H9 (cell line): ENCODE data around the gene NKAIN2. TPM values are rescaled to one million over a fixed set of nuclear protein-coding genes. Genes with fewer than 3 reads are reported as not detected.

Source experiments
- DNase-seq: peaks from one replicate; pipeline ENCODE4 v3.0.0-alpha.2; 2017
- H2AFZ ChIP-seq: one replicate; pipeline ENCODE4 v1.6.1; 2013; ENCODE audit warnings: mild to moderate bottlenecking, low read length, control low read depth, moderate library complexity
- H2AK5ac ChIP-seq: 2 replicates; pipeline ENCODE4 v1.6.1; 2013; ENCODE audit warnings: low read length, control low read depth, mixed read lengths; ENCODE audit not compliant: insufficient read length
- H2BK120ac ChIP-seq: one replicate; pipeline ENCODE4 v1.6.1; 2013; ENCODE audit warnings: low read depth, mild to moderate bottlenecking, low read length, control low read depth, inconsistent platforms; ENCODE audit not compliant: poor library complexity, severe bottlenecking
- H2BK12ac ChIP-seq: 2 replicates; pipeline ENCODE4 v1.6.1; 2013; ENCODE audit warnings: low read length, control low read depth, mixed read lengths, low read depth; ENCODE audit not compliant: insufficient read length
- H2BK15ac ChIP-seq: 2 replicates; pipeline ENCODE4 v1.6.1; 2013; ENCODE audit warnings: low read depth, low read length, control low read depth
- H2BK20ac ChIP-seq: one replicate; pipeline ENCODE4 v1.6.1; 2013; ENCODE audit warnings: low read depth, mild to moderate bottlenecking, low read length, control low read depth, inconsistent platforms; ENCODE audit not compliant: poor library complexity, severe bottlenecking
- H2BK5ac ChIP-seq: 2 replicates; pipeline ENCODE4 v1.6.1; 2013; ENCODE audit warnings: low read length, control low read depth, mixed read lengths; ENCODE audit not compliant: insufficient read length
- H3K14ac ChIP-seq: 2 replicates; pipeline ENCODE4 v1.6.1; 2013; ENCODE audit warnings: low read length, control low read depth; ENCODE audit not compliant: insufficient read depth
- H3K18ac ChIP-seq: 2 replicates; pipeline ENCODE4 v1.6.1; 2013; ENCODE audit warnings: low read depth, mild to moderate bottlenecking, mixed read lengths, low read length, control low read depth; ENCODE audit not compliant: insufficient read length
- H3K23ac ChIP-seq: 2 replicates; pipeline ENCODE4 v1.6.1; 2013; ENCODE audit warnings: low read length, control low read depth, mixed read lengths, low read depth; ENCODE audit not compliant: insufficient read length
- H3K23me2 ChIP-seq: 2 replicates; pipeline ENCODE4 v1.6.1; 2013; ENCODE audit warnings: low read depth, mild to moderate bottlenecking, mixed read lengths, low read length, control low read depth; ENCODE audit not compliant: insufficient read length, poor library complexity, severe bottlenecking
- H3K27ac ChIP-seq: 2 replicates; pipeline ENCODE4 v1.5.1; 2013; ENCODE audit warnings: low read length, control low read depth, mixed read lengths, low read depth; ENCODE audit not compliant: insufficient read length
- H3K27me3 ChIP-seq: 2 replicates; pipeline ENCODE4 v1.6.1; 2013; ENCODE audit warnings: low read length, control low read depth, inconsistent platforms; ENCODE audit not compliant: insufficient read depth
- H3K4ac ChIP-seq: 2 replicates; pipeline ENCODE4 v1.6.1; 2013; ENCODE audit warnings: low read depth, mild to moderate bottlenecking, control low read depth, inconsistent platforms, low read length, moderate library complexity
- H3K4me1 ChIP-seq: 2 replicates; pipeline ENCODE4 v1.6.1; 2013; ENCODE audit warnings: low read length, control low read depth, inconsistent platforms; ENCODE audit not compliant: insufficient read depth
- H3K4me2 ChIP-seq: 2 replicates; pipeline ENCODE4 v1.6.1; 2013; ENCODE audit warnings: low read length, control low read depth, mixed read lengths; ENCODE audit not compliant: insufficient read length, insufficient read depth
- H3K56ac ChIP-seq: 2 replicates; pipeline ENCODE4 v1.6.1; 2013; ENCODE audit warnings: low read depth, mild to moderate bottlenecking, mixed read lengths, low read length, control low read depth; ENCODE audit not compliant: insufficient read length
- H3K79me1 ChIP-seq: 2 replicates; pipeline ENCODE4 v1.6.1; 2013; ENCODE audit warnings: low read depth, mild to moderate bottlenecking, moderate library complexity, low read length, control low read depth, inconsistent platforms; ENCODE audit not compliant: insufficient read depth, poor library complexity, severe bottlenecking
- H3K79me2 ChIP-seq: 2 replicates; pipeline ENCODE4 v1.6.1; 2013; ENCODE audit warnings: low read length, control low read depth, inconsistent platforms; ENCODE audit not compliant: insufficient read depth
- H3K9ac ChIP-seq: 2 replicates; pipeline ENCODE4 v1.6.1; 2013; ENCODE audit warnings: low read length, control low read depth, mixed read lengths; ENCODE audit not compliant: insufficient read length; ENCODE audit errors: extremely low read depth
- H3K9me3 ChIP-seq: one replicate; pipeline ENCODE4 v1.6.1; 2013; ENCODE audit warnings: low read depth, low read length, inconsistent platforms; ENCODE audit not compliant: control insufficient read depth
- H3T11ph ChIP-seq: one replicate; pipeline ENCODE4 v1.6.1; 2013; ENCODE audit warnings: mild to moderate bottlenecking, low read length, control low read depth, inconsistent platforms
- H4K20me1 ChIP-seq: one replicate; pipeline ENCODE4 v1.6.1; 2013; ENCODE audit not compliant: control insufficient read depth, insufficient read length, insufficient read depth
- H4K5ac ChIP-seq: 2 replicates; pipeline ENCODE4 v1.6.1; 2013; ENCODE audit warnings: low read depth, mild to moderate bottlenecking, mixed read lengths, low read length, control low read depth; ENCODE audit not compliant: insufficient read length
- H4K8ac ChIP-seq: replicated peaks from 2 replicates; pipeline ENCODE4 v1.6.1; 2013; ENCODE audit warnings: low read length, control low read depth, mixed read lengths, low read depth; ENCODE audit not compliant: insufficient read length
- H4K91ac ChIP-seq: 2 replicates; pipeline ENCODE4 v1.6.1; 2013; ENCODE audit warnings: low read depth, mild to moderate bottlenecking, moderate library complexity, mixed read lengths, low read length, control low read depth; ENCODE audit not compliant: insufficient read length
- H3K27ac Mint-ChIP-seq, 3 experiments: 2 replicates in 2 of 3; 3 replicates in 1 of 3; pipeline ENCODE4 v1.8.0; 2020 to 2021; ENCODE audit warnings: mixed read lengths in 3 of 3, mild to moderate bottlenecking in 1 of 3, moderate library complexity in 1 of 3
- H3K27me3 Mint-ChIP-seq: 2 replicates; pipeline ENCODE4 v1.8.0; 2021; ENCODE audit warnings: low read depth, mild to moderate bottlenecking, moderate library complexity, mixed read lengths
- H3K36me3 Mint-ChIP-seq, 3 experiments: 2 replicates in 2 of 3; 3 replicates in 1 of 3; pipeline ENCODE4 v1.8.0; 2020 to 2021; ENCODE audit warnings: low read depth in 3 of 3, mixed read lengths in 3 of 3; ENCODE audit not compliant: insufficient read depth in 1 of 3
- H3K4me1 Mint-ChIP-seq, 2 experiments: 2 replicates each; pipeline ENCODE4 v1.8.0; 2020; ENCODE audit warnings: mixed read lengths in 2 of 2
- H3K4me3 Mint-ChIP-seq, 2 experiments: 2 replicates in 1 of 2; 3 replicates in 1 of 2; pipeline ENCODE4 v1.8.0; 2020 to 2021; ENCODE audit warnings: mild to moderate bottlenecking in 2 of 2, mixed read lengths in 2 of 2, moderate library complexity in 1 of 2
- H3K9me3 Mint-ChIP-seq, 2 experiments: 2 replicates in 1 of 2; 3 replicates in 1 of 2; pipeline ENCODE4 v1.8.0; 2020; ENCODE audit warnings: mild to moderate bottlenecking in 2 of 2, mixed read lengths in 2 of 2, moderate library complexity in 1 of 2
- WGBS: extraction: QIAGEN DNeasy Blood & Tissue Kit; methylation state at CpG from one replicate; pipeline ENCODE4 v1.1.7; 2013; ENCODE audit warnings: missing lambda C conversion rate, low lambda C conversion rate, mixed read lengths; ENCODE audit not compliant: insufficient read length; ENCODE audit errors: extremely low coverage; 5-methylcytosine and 5-hydroxymethylcytosine counted together
- total RNA-seq: library from RNA; stranded (reverse); gene quantifications from 2 replicates; pipeline ENCODE4 v1.2.1, GENCODE V29; 2021
- TF ChIP-seq, protein P1 (sequence below): fragments of 200-600 bp; sonication (generic); conservative IDR thresholded peaks from 3 replicates; pipeline ENCODE4 v1.8.0; 2021; ENCODE audit warnings: antibody characterized with exemption, mild to moderate bottlenecking

The NKAIN2 gene
- total RNA-seq, 1 experiment from 2014 or later = 0.17 TPM

DNA sequence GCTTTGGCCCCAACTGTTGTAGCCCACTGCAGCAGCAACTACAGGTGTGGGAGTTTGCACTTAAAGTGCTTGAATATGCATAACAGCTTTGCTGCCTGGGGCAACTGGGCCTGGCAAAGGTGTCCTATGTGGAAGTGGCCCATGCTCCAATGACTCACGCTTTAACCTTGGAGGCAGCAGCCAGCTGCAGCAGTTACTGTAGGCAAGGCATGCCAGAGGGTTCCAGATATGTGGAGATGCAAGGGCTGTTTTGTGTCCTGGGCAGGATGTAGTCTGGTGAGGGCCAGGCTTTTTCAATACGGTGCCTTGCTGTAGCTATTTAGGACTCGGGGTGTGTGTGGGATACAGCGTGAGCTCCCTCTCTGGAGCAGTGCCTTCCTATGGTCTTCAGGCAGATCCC is 150.3 kb downstream of the NKAIN2 start:
- peak; percentile 40 for DNase-seq
- H2BK20ac ChIP-seq = no peak overlapping the region
- no peak overlapping the region for H2AFZ ChIP-seq
- H3K23ac ChIP-seq = no peak overlapping the region
- no CpG with 5 or more reads among the region's 4 CpGs for WGBS
- no peak overlapping the region for H3K14ac ChIP-seq
- no peak overlapping the region for H2BK12ac ChIP-seq
- H3K4ac ChIP-seq = no peak overlapping the region
- H3K27me3 ChIP-seq = no peaks in the 10 kb centered on the region
- no peaks in the 10 kb centered on the region for H3K9me3 ChIP-seq
- no peak overlapping the region for H3K9ac ChIP-seq
- H3K18ac ChIP-seq = no peak overlapping the region
- no peaks in the 10 kb centered on the region for H3K4me1 ChIP-seq
- no peak overlapping the region for H3K4me2 ChIP-seq
- H2BK15ac ChIP-seq = no peak overlapping the region
- no peak overlapping the region for H4K91ac ChIP-seq
- TF ChIP-seq, protein P1, sequence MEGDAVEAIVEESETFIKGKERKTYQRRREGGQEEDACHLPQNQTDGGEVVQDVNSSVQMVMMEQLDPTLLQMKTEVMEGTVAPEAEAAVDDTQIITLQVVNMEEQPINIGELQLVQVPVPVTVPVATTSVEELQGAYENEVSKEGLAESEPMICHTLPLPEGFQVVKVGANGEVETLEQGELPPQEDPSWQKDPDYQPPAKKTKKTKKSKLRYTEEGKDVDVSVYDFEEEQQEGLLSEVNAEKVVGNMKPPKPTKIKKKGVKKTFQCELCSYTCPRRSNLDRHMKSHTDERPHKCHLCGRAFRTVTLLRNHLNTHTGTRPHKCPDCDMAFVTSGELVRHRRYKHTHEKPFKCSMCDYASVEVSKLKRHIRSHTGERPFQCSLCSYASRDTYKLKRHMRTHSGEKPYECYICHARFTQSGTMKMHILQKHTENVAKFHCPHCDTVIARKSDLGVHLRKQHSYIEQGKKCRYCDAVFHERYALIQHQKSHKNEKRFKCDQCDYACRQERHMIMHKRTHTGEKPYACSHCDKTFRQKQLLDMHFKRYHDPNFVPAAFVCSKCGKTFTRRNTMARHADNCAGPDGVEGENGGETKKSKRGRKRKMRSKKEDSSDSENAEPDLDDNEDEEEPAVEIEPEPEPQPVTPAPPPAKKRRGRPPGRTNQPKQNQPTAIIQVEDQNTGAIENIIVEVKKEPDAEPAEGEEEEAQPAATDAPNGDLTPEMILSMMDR = no peak
- H3K27ac ChIP-seq = no peak overlapping the region
- H3K79me2 ChIP-seq = no peaks in the 10 kb centered on the region
- Mint-ChIP-seq H3K9me3 (no peaks in the 10 kb centered on the region; a peak in 1 of 5 replicates), H3K27ac (no peak overlapping the region), H3K4me1 (no peaks in the 10 kb centered on the region), H3K27me3 (peaks cover 14% of the 10 kb centered on the region), H3K36me3 (no peaks in the 10 kb centered on the region), H3K4me3 (no peak overlapping the region)
- H3K79me1 ChIP-seq = no peaks in the 10 kb centered on the region
- H2AK5ac ChIP-seq = no peak overlapping the region
- H4K5ac ChIP-seq = no peak overlapping the region
- H3T11ph ChIP-seq = no peak overlapping the region
- H3K23me2 ChIP-seq = no peaks in the 10 kb centered on the region
- H4K20me1 ChIP-seq = no peaks in the 10 kb centered on the region
- no peak overlapping the region for H4K8ac ChIP-seq
- H2BK5ac ChIP-seq = no peak overlapping the region
- H3K56ac ChIP-seq = no peak overlapping the region
- H2BK120ac ChIP-seq = no peak overlapping the region
